HG02610 (cell line): ENCODE measurements around the gene APBA3.

Experiments used
- ATAC-seq: cut with Tn5 transposase; IDR thresholded peaks from one replicate; pipeline ENCODE4 v1.9.1; 2021; ENCODE audit warnings: mild to moderate bottlenecking, moderate library complexity; ENCODE audit not compliant: unreplicated experiment

APBA3 gene

DNA sequence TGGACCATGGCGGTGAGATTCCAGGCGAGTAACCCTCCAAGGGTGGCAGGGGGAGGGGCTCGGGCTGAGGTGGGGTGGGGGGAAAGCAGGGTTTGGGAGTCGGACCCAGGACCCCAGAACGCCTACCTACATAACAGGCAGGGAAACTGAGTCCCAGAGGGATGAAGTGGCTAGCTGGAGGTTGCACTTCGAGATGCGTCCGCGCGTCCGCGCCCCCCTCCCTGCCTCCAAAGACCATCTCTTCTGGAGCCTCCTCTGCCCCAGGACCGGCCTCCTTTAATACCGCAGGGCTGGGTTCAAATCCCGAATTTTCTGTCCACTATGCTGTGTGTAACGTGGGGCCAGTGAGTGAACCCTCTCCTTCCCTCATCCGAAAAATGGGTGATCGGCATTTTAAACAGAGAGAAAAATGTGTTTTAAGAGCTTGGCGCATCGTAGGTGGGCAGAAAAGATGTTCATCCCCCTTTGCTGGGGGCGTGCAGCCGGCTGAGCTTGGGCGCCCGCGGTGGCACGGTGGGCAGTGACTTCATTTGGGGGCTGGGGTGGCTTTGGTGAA is 39.5 kb downstream of the APBA3 start:
- ATAC-seq = no peak

DNA sequence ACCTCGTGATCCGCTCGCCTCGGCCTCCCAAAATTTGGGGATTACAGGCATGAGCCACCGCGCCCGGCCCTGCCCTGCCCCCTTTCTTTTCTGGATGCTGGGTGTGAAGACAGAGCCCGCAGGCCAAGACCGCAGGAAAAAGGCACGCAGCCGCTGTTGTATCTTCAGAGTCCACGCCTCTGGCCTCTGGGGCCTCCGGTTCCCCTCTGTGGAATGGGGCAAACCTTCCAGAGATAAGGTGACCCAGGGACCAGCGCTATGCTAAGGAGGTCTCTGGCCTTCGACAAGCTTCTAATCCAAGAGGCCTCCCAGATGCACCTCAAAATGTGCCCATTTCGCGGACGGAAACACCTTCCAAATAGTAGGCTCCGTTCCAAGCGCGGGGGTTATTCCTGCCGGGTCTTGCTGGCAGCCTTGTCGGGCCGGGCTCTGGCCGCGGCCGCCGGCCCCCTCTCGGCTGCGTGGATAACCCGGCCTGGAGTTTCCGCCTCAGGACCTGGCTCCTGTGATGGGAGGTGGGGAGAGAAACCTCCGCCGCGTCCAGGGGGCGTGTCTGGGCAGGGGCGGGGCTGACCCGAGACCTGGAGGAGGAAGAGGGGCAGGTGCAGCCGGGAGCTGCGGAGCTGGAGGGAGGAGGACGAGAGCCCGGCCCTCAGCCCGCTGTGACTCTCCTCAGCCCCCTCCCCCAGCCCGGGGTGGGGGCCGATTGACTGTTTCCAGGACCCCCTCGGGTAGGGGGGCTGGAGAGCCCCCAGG is 40.2 kb downstream of the APBA3 start:
- no peak for ATAC-seq

GRCh38 chr19:3720349-3720917 is 41.1 kb downstream of the APBA3 start:
- ATAC-seq = no peak

GRCh38 chr19:3719868-3720267 is 41.6 kb downstream of the APBA3 start:
- no peak for ATAC-seq

DNA sequence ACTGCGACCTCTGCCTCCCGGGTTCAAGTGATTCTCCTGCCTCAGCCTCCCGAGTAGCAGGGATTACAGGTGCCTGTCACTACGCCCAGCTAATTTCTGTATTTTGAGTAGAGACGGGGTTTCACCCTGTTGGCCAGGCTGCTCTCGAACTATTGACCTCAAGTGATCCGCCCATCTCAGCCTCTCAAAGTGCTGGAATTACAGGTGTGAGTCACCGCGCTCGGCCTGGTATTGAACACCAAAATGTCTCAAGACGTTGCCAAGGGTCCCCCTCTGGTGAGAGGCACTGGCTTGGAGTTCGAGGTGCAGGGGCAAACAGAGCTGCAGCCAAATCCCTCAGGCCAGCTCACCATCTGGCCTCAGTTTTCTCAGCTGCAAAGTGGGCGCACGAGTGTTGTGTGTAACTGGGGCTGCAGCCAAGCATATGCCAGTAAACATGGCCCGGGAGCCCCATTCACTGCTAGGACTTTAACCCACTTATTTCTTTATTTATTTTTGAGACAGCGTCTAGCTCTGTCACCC is 45.3 kb downstream of the APBA3 start:
- ATAC-seq = no peak

- no peak for ATAC-seq
These were observed 48.6 kb downstream of the APBA3 start for GRCh38 chr19:3712663-3713611.

GRCh38 chr19:3710265-3710812 is 51.2 kb downstream of the APBA3 start:
- ATAC-seq = no peak

DNA sequence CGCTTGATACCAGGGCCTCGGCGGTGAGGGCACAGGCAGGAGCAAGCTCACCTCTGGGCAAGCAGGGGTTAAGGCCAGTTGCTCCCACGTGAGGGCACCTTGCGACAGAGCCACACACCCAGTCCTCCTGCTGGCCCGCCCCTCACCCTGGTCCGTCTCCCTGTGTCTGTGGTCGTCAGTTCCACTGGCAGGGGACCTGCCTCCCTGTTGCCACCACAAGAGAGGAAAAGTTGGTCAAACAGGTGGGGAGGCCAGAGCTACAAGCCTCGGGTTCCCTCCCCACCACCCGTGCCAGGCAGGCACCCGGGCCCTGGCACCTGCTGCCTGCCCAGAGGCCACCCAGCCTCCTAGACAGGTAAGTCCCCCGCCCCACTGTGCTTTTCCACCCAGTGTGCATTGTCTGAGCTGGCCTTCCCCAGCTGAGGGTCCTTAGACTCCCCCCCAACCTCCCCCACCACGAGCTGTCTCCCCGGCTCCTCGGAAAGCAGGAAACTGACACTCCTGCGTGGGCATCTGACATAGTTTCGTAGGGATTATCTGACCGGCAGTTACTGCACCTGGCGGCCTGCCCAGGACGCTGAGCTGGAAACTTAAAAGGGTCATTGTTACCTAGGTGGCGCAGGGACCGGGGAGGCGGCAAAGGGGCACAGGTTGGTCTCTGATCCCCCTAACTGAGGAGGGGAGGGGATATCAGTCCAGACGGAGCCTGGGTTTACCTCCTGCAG is 53.1 kb downstream of the APBA3 start, which contains the start of gene TJP3:
Gene TJP3, plus strand, starts transcription at position 178 of the 725 bp plus-strand sequence. CDS start 20,049 bp downstream, outside the sequence.
- ATAC-seq = no peak

- no peak for ATAC-seq
These were observed 53.7 kb downstream of the APBA3 start for GRCh38 chr19:3707868-3708206.

DNA sequence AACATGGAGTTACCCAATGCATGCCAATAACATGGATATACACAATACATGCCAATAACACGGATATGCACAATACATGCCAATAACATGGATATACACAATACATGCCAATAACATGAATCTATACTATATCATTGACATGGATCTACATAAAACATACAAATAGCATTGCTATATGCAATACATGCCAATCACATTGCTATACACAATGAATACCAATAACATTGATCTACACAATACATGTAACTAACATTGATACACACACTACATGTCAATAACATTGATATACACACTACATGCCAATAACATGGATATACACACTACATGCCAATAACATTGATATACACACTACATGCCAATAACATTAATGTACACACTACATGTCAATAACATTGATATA is 60.3 kb downstream of the APBA3 start:
- no peak for ATAC-seq
